Endothelial cell (in vitro differentiated cells): ENCODE measurements around the gene RHOD. TPM values are rescaled to one million over a fixed set of nuclear protein-coding genes. Genes with fewer than 3 reads are reported as not detected.

ENCODE experiments used
- DNase-seq: peaks from one replicate; pipeline ENCODE4 v3.0.0; 2021; ENCODE audit warnings: low spot score
- H3K27ac Mint-ChIP-seq: one replicate; pipeline ENCODE4 v1.8.0; 2021; ENCODE audit warnings: mixed read lengths, inconsistent platforms; ENCODE audit not compliant: unreplicated experiment
- H3K27me3 Mint-ChIP-seq: one replicate; pipeline ENCODE4 v1.8.0; 2021; ENCODE audit warnings: mild to moderate bottlenecking, moderate library complexity, mixed read lengths, inconsistent platforms; ENCODE audit not compliant: unreplicated experiment
- H3K36me3 Mint-ChIP-seq: one replicate; pipeline ENCODE4 v1.8.0; 2021; ENCODE audit warnings: mild to moderate bottlenecking, low read depth, mixed read lengths, inconsistent platforms; ENCODE audit not compliant: unreplicated experiment
- H3K4me1 Mint-ChIP-seq: one replicate; pipeline ENCODE4 v1.8.0; 2021; ENCODE audit warnings: mild to moderate bottlenecking, mixed read lengths, inconsistent platforms; ENCODE audit not compliant: unreplicated experiment
- H3K4me3 Mint-ChIP-seq: one replicate; pipeline ENCODE4 v1.8.0; 2021; ENCODE audit warnings: mild to moderate bottlenecking, mixed read lengths, inconsistent platforms; ENCODE audit not compliant: unreplicated experiment
- H3K9me3 Mint-ChIP-seq: one replicate; pipeline ENCODE4 v1.8.0; 2021; ENCODE audit warnings: mixed read lengths, inconsistent platforms; ENCODE audit not compliant: unreplicated experiment
- CTCF ChIP-seq: fragments of 200-600 bp; sonication (generic); IDR thresholded peaks from one replicate; pipeline ENCODE4 v1.5.0; 2021; ENCODE audit warnings: antibody characterized with exemption; ENCODE audit not compliant: unreplicated experiment
- total RNA-seq: library from RNA; stranded (reverse); fragmentation: NEBNext Ultra II Directional; extraction: Animal tissue kit (Norgen Biotek cat#: 25700); gene quantifications from one replicate; pipeline ENCODE4 v1.2.1, GENCODE V29; 2021; ENCODE audit not compliant: unreplicated experiment

Gene RHOD
- total RNA-seq, 1 donor from 2014 or later, result 10.5 TPM

DNA sequence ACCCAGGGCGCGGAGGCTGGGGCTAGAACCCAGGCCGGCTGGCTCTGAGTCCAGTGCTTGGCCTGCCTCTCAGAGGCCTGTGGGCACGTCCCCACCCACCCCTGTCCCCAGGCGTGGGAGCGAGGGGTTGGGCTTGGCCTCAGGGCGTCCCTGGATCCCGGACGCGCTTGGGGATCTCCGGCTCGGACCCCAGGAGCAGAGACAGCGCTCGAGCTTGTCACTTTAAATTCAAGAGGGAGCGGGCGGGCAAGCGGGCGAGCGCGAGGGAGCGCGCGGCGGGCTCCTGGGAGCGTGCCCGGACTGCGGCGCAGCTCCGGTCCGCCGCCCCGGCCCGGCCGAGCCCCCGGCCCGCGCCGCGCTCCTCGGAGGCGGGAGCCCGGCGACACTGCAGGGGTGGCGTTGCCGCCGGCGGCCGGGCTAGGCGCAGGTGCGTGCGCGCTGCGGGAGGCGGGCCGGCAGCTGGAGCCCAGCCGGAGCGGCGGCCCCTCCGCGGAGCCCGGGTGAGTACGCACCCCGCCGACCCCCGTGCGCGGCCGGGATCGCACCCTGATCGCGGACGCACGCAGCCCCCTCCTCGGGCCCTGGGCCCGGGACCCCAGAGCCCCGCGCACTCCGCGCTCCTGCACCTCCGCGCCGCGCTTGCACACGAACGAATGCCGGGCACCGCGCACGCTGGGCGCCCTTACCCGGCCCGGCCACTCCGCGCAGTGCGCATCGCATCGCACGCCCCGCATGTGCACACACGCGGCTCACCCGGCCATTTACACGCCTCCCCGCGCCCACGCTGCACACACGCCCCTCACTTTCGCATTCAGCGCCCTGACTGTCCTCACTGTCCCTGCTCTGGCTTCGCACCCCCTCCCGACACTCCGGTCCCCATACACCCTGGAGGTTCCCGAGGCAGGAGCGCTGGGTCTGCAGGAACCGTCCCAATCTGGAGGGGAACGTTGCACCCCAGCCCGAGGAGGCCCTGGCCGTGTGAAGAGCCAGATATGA lies 33.4 kb upstream of the RHOD start, which contains the start of gene SYT12:
TSS of gene SYT12 (plus strand) at position 174 of the 996 bp plus-strand sequence. CDS start 7,011 bp downstream, outside the sequence.
- Mint-ChIP-seq H3K4me3 (peak within 1 kb of the TSS; percentile 83), H3K27me3 (peaks cover 17% of the 10 kb centered on the region), H3K36me3 (peaks cover 3% of the 10 kb centered on the region), H3K27ac (no peak within 1 kb of the TSS), H3K9me3 (no peaks in the 10 kb centered on the region), H3K4me1 (peaks cover 5% of the 10 kb centered on the region)
- DNase-seq, result no peak
- TF ChIP-seq CTCF, result no peak

- TF ChIP-seq CTCF, result no peak
- Mint-ChIP-seq H3K27me3 (peaks cover 17% of the 10 kb centered on the region), H3K4me3 (no peak overlapping the region), H3K36me3 (peaks cover under 1% of the 10 kb centered on the region), H3K9me3 (no peaks in the 10 kb centered on the region), H3K4me1 (peaks cover 5% of the 10 kb centered on the region), H3K27ac (no peak overlapping the region)
- no peak for DNase-seq
Observed at GRCh38 chr11:67023957-67024353, 32.7 kb upstream of the RHOD start.

DNA sequence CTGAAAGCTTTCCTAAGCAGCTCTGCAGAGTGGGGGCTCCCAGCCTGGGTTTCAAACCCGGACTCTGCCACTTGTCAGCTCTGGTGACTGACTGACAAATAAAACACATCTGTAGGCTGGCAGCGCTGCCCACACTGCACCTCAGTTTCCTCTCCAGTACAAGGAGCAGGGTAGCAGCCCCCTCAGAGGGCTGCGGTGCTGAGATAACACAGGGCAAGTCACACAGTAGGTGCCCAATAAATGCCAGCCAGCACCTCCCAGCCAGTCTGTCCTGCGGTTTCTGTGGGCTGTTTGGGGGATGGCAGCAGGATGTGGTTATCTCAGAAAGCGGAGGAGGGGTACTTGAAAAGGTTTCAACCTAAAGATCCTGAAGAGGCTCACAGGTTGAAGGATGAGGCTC lies 32.2 kb upstream of the RHOD start:
- no peaks in the 10 kb centered on the region for H3K9me3 Mint-ChIP-seq
- peaks cover 5% of the 10 kb centered on the region for H3K4me1 Mint-ChIP-seq

GRCh38 chr11:67024966-67025365 lies 31.7 kb upstream of the RHOD start:
- Mint-ChIP-seq H3K36me3 (no peaks in the 10 kb centered on the region), H3K27me3 (peaks cover 17% of the 10 kb centered on the region), H3K4me3 (no peak overlapping the region), H3K27ac (no peak overlapping the region), H3K9me3 (no peaks in the 10 kb centered on the region), H3K4me1 (peaks cover 5% of the 10 kb centered on the region)
- no peak for TF ChIP-seq CTCF
- no peak for DNase-seq

More for the DNA sequence above, 32.2 kb upstream of the RHOD start:
- H3K27me3 Mint-ChIP-seq, result peaks cover 17% of the 10 kb centered on the region
- DNase-seq, result no peak
- TF ChIP-seq CTCF, result no peak
- H3K36me3 Mint-ChIP-seq, result no peaks in the 10 kb centered on the region
- H3K27ac Mint-ChIP-seq, result no peak overlapping the region
- H3K4me3 Mint-ChIP-seq, result no peak overlapping the region

GRCh38 chr11:67025750-67026149 lies 30.9 kb upstream of the RHOD start:
- Mint-ChIP-seq H3K4me1 (peaks cover 5% of the 10 kb centered on the region), H3K27me3 (peaks cover 15% of the 10 kb centered on the region), H3K36me3 (no peaks in the 10 kb centered on the region), H3K4me3 (no peak overlapping the region), H3K27ac (no peak overlapping the region), H3K9me3 (no peaks in the 10 kb centered on the region)
- TF ChIP-seq CTCF, result no peak
- no peak for DNase-seq
